ENCODE data around the gene ATP11A.

Gene ATP11A

GRCh38 chr13:112803422-112803821 lies 113.6 kb downstream of the ATP11A start:
- DNase-seq = no peak

DNA sequence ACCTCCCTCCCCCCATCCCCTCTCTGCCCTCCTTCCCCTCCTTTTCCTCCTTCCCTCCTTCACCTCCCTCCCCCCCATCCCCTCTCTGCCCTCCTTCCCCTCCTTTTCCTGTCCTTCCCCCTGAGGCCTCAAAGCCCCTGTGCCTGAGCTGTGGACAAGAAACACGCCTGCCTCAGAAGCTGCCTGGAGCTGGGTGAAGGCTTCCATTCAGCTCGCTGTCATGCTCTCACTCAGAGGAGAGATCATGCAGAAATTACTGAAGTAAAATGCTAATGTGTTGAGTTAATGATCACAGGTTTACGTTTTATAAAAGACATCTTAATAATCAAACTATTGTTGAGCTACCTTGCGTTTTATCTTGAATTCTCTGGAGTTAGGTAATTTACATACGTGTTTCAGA lies 114.5 kb downstream of the ATP11A start:
- DNase-seq = no peak

DNA sequence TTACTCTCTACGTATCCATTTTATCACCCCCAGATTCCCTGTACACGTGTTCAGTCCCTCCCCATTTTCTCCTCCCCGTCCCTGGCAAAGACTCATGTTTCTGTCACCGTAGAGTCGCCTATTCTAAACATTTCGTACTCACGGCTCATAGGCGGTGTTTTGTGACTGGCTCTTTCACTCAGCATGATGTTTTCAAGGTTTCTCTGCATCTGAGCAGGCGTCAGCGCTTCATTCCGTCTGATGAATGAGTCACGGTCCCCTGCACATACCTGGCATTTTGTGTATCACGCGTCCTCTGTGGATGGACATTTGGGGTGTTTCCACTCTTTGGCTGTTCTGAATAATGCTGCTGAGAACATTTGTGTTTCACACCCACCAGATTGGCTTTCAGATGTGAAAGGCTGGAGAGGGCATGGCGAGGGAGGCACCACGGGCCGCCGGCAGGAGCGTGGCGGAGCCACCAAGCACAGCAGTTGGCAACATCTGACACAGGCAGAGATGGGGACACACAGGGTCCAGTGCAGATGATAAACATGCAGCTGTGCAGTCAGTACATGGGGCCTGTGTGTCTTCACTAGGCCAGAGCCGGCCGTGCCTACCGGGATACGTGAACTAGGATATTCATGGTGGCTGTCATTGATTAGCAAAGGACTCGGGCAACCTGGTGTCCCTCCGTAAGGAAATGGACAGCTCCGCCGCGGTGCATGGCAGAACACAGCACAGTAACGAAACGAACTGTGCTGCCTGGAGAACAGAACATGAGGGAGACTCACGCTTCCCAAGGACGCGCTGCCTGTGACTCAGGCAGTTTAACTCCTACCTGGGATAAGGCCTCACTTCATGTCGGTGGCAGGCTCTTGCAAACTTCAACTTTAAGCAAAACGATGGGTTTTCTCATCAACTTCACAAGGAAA lies 117.2 kb downstream of the ATP11A start:
- no peak for DNase-seq

DNA sequence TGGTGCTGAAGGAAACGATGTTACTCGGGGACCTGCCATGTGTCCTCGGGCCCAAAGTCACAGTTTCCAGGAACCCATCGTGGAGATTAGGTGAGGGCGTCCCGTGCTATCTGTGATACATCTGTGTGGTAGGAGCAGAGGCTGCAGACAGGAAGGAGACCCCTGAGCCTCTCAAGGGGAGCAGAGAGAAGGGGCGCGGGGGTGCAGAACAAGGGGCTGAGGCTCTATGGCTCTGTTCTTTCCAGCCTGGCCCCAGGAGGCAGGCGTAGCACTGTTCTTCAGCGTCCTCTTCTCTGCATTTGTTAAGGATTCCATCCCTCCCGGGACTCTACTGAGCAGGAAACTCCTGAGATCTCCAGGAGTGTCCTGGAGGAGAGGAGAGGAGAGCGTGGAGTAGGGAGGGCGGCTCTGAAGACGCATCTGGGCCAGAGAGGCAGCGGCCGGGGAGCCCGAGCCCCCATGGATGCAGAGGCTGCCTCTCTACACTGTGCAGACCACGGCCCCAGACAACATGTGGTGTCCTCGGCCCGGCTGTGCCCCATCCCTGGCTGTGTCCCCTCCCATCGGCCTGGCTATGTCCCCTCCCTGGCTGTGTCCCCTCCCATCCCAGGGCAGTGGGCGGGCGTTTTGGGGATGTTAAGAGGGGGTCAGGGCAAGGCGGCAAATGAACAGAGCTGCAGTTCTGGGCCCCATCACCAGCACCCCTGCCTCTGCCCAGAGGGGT lies 118.0 kb downstream of the ATP11A start:
- DNase-seq = no peak

- no peak for DNase-seq
Observed at GRCh38 chr13:112808377-112809140, 118.7 kb downstream of the ATP11A start.

DNA sequence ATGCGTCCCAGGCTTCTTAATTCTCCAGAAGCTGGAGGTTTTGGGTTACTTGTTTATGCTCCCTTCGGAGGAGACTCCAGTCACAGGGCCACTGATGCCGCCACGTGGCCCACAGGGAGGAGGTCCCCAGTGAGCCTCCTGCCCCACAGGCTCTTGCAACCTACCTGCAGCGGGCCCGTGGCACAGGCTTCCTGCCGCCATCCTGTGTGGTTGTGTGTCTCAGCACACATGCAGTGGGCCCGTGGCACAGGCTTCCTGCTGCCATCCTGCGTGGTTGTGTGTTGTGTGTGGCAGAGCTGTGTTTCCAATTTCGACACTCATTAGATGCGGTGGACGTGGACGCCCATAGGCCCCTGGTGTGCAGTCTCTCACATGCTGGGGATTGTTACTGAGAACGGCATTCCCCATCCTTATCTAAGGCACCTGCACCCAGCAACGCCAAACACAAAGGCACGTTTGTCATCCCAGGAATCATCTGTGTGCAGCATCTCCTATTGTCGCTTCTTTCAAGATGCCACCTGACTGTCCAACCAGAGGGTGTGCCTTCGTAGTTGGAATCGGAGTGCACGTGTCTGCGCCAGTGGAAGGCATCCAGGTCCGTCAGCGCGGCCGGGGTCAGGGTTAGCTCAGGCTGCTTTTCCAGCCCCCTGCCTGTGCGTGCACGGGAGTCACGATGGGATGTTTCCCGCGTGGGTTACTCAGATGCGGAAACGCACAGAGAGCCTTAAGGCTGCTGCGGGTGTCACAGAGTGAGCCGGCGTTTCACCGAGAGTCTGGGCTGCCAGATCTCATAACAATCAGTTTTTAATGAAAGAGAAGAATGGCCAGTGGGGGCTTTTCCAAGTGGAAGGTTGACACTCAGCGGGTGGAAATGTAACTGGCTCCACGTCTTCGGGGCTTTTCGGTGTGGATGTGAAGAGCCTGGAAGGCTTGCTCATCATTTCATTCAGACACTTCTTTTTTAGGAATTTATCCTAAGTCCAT lies 119.8 kb downstream of the ATP11A start:
- DNase-seq = no peak

DNA sequence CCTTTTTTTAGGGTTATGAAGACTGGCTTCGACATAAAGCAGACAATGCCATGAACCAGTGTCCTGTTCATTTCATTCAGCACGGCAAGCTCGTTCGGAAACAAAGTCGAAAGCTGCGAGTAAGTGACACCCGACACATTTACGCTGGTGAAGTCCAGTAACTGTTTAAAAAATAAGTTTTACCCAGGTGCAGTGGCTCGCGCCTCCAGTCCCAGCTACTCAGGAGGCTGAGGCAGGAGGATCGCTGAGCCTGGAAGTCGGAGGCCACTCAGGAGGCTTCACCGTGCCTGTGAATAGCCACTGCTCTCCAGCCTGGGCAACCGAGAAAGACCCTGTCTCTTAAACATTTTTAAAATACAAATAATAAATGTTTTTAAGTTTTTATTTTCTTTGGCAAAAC lies 120.8 kb downstream of the ATP11A start:
- DNase-seq = no peak

DNA sequence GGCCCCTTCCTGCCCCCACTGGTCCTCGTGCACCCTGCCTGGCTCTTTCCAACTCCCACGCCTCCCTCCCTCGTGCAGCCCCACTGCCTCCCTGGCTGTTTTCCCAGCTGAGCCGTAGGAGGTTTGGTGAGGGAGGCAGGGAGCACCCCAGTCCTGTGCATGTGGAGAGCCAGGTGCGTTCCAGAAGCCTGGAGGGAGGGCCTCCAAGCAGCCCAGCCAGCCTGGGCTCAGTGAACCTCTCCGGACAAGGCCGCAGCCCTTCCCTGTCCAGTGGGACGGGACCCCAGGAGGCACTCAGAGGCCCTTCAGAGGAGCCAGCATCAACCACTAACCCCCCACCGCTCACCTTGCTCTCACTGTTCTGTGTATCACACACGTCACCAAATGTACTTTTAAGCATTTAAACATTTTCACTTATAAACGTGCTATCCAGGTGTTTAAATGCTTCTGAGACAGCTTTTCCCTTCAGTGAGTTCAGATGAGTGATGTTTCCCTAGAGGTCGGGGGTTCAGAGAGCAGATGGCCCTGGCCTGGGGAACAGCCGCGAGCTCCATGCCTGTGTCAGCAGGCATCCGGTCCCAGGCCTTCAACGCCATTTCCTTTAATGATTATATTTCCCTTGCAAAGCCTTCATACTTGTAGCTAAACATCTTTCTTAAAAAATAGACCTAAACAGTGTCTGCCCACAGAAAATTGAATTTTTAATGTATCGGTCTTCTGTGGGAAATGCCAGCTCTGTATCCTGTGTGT lies 122.6 kb downstream of the ATP11A start:
- DNase-seq = no peak

GRCh38 chr13:112813552-112813951 lies 123.7 kb downstream of the ATP11A start:
- DNase-seq = no peak

DNA sequence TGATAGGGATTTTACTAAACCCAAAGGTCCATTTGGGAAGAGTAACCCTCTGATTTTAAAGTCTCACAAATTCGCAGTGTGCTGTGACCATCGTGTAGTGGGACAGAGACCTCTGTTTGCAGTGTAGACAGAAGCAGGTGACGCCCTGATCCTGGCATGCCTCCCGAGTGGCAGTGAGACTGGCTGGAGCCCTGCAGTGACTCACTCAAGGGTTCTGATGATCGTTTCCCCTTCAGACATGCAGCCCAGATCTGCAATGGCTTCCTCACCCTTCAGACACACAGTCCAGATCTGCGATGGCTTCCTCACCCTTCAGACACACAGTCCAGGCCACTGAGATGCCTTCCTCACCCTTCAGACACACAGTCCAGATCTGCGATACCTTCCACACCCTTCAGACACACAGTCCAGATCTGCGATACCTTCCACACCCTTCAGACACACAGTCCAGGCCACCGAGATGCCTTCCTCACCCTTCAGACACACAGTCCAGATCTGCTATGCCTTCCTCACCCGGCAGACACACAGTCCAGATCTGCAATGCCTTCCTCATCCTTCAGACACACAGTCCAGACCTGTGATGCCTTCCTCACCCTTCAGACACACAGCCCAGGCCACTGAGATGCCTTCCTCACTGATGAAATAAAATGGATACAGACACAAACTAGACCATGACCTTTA lies 125.2 kb downstream of the ATP11A start:
- DNase-seq = no peak

DNA sequence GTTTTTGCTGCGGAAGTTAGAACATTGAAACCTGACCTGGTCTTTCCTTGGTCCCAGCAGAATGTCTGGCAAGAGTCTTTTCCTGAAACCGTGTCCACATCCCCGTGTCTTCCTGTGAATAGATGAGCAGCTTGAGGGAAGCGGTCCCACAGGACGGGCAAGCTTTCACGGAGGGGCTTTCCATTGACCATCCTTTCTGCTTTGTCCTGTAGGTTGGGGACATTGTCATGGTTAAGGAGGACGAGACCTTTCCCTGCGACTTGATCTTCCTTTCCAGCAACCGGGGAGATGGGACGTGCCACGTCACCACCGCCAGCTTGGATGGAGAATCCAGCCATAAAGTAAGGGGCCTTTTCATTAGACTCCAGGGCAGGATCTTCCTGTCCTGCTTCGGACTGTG lies 126.0 kb downstream of the ATP11A start:
- DNase-seq = no peak

DNA sequence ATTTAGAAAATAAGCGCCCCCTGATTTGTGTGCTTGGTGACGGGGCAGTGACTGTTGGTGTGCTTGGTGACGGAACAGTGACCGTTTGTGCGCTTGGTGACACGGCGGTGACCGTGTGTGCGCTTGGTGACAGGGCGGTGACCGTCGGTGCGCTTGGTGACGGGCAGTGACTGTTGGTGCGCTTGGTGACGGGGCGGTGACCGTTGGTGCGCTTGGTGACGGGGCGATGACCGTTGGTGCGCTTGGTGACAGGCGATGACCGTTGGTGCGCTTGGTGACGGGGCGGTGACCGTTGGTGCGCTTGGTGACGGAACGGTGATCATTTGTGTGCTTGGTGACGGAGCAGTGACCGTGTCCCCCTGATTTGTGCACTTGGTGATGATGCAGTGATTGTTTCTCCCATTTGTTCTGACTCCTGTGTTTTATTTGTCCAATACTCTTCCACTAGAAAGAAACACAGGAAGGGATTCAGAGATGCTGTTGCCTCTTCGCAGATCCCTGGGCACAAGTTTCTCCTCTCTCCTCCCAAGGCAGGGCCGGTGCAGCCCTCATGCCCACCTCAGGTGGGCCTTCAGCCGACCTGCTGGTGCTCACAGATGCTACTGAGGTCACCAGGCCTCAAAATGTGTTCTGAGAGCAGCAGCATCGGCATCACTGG lies 128.3 kb downstream of the ATP11A start:
- no peak for DNase-seq

DNA sequence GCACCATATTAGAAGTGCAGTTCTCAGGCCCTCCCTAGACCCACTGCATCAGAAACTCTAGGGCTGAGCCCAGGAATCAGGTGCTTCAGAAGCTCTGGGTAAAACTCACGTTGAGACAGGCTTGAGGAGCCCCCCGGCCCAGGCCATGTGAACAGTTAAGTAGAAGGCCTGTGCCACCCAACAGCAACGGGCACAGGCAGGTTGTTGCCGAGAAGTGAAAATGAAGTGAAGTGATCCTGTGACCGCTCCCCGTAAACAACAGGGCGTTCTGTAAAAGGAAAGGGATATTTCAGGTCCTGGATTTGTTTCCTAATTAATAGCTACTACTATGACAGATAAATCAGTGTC lies 128.8 kb downstream of the ATP11A start:
- no peak for DNase-seq

DNA sequence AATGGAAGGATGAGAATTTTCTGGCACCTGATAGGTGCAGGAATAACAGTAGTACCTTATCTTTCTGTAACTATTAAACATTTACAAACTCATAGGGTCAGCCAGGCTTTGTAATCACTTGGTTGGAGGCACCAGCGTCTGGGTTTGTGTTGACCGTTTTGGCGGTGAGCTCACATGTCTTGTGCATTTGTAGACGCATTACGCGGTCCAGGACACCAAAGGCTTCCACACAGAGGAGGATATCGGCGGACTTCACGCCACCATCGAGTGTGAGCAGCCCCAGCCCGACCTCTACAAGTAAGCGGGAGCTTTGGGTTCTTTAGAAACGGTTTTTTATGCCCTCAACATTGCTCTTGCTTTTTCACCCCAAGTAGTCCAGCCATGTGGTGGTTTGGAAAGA lies 129.3 kb downstream of the ATP11A start:
- no peak for DNase-seq

DNA sequence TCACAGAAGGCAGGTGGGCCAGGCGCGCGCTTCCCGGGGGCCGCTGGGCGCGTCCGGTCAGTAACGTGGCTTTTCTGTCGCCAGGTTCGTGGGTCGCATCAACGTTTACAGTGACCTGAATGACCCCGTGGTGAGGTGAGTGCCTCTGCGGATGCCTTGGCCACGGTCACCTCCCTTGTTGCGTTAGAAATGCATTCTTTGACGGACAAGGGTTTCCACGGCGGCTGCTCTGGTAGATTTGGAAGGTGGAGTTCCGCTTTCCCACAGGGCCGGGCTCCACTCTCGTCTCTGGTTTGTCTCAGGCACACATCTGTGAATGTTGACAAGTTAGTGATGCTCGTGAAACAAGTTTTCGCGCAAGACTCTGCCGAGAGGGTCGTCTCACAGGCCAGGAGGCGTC lies 130.0 kb downstream of the ATP11A start:
- no peak for DNase-seq

DNA sequence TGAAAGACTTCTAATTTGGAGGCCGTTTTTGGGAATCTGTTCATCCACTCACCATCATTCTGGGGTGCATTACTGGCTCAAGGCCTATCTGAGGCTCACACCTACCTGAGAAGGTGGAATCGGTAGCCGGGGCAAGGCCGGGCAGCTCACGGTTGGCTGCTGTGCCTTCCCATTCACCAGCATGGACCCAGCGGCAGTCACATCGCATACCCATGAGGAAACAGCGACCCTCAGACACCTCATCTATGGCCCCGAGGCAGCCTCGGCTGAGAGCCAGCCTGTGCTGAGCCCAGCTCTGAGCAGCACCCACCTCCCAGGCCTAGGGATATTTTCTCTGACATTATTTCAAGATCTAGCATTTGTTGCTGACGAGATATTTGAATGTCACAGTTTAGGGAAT lies 130.5 kb downstream of the ATP11A start:
- no peak for DNase-seq

GRCh38 chr13:112821340-112822055 lies 131.7 kb downstream of the ATP11A start:
- DNase-seq = no peak

- no peak for DNase-seq
Observed at GRCh38 chr13:112822851-112823250, 133.0 kb downstream of the ATP11A start.

GRCh38 chr13:112824429-112824828 lies 134.6 kb downstream of the ATP11A start:
- no peak for DNase-seq

GRCh38 chr13:112825071-112825470 lies 135.2 kb downstream of the ATP11A start:
- no peak for DNase-seq

Data from NCI-H1694 (cell line).